CD4-positive, alpha-beta T cell treated with Interleukin-21 for 1 hour (primary cell): ENCODE results near the gene SCP2.
A peak's percentile ranks its signal among the peaks of the same experiment; 100 is the strongest.

ENCODE experiments used
- DNase-seq: peaks from one replicate; pipeline ENCODE4 v3.0.0-alpha.2; 2020

SCP2 gene

DNA sequence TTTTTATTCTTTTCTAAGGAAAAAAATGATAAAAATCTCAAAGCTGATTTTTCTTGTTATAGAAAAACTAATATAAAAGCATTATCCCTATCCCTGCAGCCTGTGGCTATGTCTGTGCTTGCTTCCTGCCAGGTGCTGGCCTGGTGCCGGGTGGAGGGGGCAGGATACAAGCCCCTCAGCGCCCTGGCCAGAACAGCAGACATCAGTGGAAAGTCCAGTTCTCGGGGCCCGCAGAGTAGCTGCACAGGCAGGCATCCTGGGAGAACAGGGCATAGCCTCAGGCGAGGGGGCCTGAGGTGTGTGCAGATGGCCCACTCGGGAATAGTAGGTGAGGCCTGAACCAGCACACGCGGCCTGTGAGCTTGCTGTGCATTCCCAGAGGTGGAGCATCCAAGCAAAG is 158.3 kb downstream of the SCP2 start:
- no peak for DNase-seq

DNA sequence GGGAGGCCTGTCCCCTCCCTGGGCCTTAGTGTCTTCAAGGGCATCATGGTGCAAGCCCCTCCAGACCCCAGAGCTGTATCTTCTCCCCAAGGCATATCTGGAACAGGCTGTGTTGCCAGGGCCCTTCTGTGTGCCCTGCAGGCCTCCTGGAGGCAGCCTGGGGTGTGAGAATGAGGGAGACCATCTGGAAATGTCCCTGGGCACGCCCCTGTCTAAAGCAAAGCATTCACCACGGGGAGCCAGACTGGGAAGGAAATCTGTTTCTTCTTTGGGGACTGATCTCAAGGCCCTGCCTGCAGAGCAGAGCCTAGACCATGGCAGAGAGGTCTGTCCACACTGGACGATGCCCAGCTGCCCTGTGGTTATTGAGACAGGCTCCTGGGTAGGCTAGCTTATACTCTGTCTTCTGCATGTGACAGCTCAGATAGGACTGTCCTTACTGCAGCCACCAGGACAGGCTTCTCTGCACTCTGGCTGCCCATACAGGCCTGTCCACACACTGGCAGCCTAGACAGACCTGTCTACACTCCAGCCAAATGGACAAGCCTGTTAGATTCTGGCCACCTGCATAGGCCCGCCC is 159.5 kb downstream of the SCP2 start:
- no peak for DNase-seq

DNA sequence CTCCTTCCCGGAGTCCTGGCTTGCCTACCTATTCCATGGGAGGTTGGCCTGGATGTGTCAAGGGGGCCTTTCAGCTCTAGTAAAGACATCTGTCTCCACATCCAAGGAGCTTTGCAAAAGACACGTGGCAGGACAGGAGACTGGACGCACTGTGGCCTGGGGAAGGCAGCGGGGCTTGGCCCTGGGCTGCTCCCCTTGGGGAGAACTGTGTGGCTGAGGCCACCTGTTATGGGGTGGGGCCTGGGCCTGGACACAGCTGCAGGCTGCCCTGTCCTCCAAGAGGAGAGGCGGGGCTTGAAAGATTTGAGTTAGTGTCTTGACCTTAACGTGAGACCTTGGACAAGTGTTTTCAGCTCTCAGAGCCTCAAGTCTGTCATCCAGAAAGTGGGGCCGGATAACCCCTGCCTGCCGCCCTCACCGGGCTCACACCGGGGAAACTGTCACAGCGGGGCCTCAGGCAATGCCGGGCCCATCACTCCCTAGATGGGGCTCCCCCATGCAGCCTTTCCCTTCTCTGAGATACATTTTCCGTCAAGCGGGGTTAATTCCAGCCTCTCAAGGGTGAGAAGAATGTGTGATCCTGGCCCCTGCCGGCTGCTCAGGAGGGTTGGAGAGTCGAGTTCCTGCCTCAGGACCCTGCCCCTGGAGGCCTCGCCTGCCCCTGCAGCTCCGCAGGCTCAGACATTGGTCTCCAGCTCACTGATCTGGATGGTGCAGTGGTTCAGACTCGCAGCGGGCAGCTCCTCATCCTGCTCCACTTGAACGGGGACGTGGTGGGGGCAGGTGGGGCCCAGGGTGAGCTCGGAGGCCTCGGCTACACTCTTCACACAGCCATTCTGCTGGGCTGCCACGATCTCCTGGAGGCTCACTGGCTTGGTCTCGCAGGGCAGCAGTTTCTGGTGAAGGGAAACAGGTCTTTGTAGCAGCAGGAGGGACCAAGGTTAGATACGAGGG is 160.5 kb downstream of the SCP2 start:
- DNase-seq = no peak

DNA sequence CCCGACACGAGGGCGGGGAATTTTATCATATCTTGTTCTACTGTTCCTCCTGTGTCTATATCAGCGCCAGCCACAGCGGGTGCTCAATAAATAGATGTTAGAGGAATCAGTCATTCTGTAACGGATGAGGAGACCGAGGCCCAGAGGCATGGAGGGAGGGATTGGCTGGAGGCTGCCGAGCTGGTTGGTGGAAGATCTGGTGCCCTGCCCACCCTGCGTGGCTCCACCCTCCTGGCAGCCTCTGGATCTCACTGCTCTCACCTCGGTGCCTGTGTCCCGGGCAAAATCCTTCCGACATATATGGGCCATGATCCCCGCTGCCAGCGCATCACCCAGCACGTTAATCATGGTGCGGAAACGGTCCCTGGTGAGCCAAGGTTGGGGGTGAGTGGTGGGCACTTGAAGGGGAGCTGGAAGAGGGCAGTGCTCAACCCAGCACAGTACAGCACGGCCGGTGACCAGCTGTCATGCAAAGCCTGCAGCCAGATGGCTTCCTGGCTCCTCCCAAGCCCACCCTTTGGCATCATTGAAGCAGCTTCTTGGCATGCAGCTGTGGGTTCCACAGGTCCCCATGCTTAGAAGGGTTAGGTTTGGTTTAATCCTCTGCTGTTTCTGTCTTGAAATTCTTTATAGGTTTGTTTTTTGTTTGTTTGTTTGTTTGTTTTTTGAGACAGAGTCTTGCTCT is 161.7 kb downstream of the SCP2 start:
- DNase-seq = no peak

DNA sequence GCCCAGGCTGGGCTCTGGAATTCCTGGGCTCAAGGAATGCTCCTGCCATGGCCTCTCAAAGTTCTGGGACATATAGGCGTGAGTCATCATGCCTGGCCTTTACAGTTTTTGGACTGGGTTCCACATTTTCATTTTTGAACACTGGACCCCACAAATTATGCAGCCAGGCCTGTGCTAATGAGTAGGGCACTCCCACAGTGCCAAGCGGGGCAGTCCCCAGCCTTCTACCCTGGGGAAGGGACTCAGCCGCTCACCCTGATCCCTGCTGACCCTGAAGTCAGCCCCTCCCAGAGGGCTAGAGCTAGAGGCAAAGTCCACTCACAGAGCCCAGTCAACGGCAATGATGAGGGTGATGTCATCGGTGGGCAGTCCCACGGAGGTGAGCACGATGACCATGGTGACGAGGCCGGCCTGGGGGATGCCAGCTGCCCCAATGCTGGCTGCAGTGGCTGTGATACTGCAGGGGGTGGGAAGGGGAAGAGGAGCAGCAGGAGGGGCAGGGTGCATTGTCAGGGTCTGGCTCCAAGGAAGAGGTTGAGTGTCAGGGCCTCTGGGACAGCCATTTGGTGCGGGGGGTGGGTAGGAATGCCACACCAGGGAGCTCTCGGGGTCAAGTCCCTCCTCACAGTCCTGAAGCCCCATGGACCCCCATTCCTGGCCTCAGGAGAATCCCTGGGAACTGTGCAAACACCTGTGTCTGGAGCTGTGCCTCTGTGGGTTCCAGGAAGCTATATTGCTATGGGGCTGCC is 162.6 kb downstream of the SCP2 start:
- no peak for DNase-seq

DNA sequence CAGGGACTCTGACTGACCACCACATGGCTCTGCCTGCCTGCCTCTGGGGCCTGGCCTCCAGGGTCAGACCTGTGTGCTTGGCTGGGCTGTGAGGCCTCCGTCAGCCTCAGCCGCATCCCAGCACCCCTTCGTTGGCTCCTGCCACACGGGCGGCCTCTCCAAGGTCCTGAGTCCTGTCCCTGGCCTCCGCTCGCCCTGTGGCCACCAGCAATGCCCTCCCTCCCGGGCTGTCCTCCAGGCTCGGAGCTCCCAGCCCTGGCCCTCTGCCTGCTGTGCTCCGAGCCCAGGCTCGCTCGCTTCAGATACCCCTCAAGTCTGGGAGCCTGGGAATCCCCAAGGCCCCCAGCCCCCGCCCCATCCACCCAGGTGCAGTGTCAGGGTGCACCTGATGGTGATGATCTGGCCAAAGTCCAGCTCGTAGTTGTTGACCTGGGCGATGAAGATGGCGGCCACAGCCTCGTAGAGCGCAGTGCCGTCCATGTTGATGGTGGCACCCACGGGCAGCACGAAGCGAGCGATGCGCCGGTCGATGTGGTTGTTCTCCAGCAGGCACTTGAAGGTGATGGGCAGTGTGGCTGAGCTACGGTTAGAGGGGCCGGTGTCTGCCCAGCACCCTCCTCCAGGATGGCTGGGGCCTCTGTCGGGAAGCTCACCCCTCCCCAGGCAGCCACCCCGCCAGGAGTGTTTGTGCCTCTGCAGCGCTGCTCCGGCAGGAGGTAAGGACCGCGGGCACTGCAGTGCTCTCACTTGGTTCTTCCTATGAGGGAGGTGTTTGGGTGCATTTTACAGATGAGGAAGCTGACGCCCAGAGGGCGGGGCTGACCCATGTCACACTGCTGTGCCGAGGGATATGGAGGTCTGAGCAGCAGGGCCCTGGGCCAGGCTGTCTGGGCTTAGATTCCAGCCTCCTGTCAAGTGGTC is 163.4 kb downstream of the SCP2 start:
- peak; percentile 20 for DNase-seq

DNA sequence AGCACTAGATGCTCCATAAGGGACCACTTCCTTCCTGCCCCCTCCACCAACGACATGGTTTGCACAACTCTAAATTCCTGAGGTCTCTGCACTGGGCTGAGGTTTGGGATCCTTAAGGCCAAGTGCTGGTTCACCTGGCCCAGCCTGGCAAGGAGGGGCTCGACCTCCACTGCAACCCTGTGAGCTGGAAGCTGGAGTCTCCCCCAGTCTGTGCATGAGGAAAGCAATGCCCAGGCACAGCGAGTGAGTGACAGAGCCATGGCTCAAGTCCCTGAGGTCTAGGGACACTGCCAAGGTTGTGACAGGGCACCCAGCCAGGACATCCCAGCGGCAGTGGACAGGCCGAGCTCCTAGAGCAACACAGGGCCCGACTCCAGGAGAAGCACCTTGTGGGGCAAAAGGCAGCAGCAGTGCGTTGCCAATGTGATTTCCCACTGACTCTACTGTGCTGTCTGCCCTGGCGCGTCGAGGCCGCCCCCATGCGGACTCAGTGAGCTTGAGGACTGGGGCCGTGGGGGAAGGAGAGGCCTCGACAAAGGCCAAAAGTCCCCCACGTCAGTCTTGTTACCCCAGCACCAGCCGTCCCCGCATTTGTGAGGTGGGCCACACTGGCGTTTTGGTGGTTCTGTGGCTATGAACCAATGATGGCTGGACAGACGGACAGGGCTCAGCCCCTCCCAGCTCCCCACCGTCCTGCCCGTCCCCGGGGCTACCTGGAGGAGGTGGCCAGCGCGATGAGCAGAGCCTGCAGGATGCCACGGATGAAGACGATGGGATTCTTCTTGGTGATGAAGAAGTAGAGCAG is 165.0 kb downstream of the SCP2 start:
- no peak for DNase-seq

DNA sequence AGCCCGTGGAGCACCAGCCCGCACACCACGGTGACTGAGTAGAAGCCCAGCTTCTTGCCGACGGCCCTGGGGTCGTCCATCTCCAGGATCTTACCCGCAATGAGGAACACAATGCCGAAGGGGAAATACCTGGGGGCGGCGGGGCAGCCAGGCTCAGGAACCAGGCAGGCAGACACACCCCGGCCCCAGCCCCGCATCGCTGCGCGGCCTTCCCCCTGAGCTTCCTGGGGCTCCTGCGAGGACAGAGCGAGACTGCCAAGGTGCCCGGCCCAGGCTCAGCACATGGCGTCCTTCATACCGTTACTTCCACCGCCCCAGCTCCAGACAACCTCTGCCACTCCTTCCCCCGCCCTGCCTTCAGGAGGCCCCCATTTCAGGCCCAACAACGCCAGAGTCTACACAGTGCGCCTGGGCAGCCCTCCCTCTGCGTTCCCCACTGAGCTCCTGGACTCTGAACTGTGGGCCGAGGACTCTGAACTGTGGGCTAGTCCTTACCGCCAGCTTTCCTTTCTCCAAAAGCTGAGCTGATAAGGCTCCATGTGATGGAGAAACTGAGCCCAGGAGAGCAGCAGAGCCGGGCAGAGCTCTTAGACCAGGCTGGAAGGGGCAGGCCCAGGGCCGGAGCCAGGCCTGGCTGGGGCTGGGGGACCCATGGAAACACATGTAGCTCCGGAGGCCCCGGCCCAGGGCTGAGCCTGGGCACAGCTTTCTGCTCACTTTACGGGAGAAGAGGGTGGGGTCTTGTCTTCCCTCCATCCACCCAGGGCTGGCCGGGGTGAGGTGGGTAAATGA is 165.8 kb downstream of the SCP2 start:
- no peak for DNase-seq

DNA sequence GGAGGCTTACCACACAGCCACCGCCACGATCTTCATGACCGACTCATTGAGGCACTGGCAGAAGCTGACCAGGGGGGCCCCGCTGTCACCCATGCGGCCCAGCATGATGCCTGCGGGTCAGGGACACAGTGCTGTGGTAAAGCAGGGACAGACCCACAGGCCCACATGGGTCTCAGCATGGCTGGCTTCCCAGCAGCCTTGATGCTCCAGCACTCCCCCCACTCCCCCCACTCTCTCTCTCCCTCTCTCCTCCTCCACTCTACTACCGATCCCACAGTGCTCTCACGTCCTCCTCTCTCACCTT is 166.3 kb downstream of the SCP2 start:
- DNase-seq = no peak

DNA sequence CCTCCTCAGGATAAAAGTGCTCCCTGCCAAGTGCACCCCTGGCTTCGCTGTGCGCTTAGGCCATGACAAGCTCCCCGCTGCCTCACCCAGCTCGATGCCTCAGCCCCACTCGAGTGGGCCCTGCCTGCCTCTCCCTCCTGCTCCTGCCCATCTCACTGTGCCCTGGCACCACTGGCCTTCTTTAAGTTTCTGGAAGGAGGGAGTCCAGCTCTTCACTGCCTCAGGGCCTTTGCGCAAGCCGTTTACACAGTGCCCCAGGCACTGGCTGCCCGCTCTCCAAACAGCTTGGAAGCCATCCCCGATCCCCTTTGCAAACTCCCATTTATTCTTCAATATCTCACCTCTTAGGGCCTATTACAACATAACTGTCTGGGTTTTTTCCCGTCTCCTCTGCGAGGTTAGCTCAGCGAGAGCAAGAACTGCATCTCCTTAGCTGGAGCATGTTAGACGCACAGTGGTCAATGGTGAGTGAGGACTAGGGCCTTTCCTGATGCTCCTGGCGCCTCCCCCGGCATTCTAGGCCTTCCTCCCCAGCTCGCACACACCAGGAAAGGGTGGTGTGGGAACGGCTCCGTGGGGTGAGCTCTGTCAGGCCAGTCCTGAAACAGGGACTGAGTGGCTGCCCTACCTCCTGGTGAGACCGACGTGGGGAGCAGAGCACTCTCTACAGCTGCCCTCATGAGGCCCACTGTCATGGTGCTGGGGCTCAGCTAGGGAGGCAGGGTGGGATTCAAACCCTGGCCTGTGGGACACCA is 166.9 kb downstream of the SCP2 start:
- DNase-seq = no peak

DNA sequence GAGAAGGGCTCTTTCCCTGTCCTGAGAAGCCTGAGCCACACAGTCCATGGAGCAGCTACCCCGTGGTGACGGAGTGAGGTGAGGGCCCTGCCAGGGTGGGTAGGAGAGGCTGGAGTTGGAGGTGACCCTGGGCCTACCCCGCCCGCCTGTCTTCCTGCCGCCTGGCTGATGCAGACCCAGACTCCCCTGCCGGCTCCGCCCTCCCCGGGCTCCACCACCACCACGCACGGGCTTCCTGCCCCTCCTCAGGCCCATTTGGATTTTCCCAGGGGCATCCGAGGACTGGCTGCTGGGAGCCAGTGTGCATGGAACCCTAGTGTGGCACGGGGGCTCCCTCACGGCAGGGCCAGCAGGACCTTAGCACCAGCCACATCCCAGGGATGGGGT is 167.4 kb downstream of the SCP2 start:
- no peak for DNase-seq
